Neural progenitor cell (in vitro differentiated cells): ENCODE data around the gene TSC2.

Source experiments
- EZH2 ChIP-seq: fragments of 200-600 bp; sonication (generic); IDR thresholded peaks from 2 replicates; pipeline ENCODE4 v1.6.1; 2017; ENCODE audit warnings: antibody characterized with exemption, mild to moderate bottlenecking, moderate library complexity
- EZH2phosphoT487 ChIP-seq: fragments of 200-600 bp; sonication (generic); IDR thresholded peaks from 2 replicates; pipeline ENCODE4 v1.6.1; 2017; ENCODE audit warnings: antibody characterized with exemption
- TF ChIP-seq, protein P1 (sequence below): fragments of 200-600 bp; sonication (generic); IDR thresholded peaks from 2 replicates; pipeline ENCODE4 v1.5.1; 2017; ENCODE audit warnings: antibody characterized with exemption, mild to moderate bottlenecking

DNA sequence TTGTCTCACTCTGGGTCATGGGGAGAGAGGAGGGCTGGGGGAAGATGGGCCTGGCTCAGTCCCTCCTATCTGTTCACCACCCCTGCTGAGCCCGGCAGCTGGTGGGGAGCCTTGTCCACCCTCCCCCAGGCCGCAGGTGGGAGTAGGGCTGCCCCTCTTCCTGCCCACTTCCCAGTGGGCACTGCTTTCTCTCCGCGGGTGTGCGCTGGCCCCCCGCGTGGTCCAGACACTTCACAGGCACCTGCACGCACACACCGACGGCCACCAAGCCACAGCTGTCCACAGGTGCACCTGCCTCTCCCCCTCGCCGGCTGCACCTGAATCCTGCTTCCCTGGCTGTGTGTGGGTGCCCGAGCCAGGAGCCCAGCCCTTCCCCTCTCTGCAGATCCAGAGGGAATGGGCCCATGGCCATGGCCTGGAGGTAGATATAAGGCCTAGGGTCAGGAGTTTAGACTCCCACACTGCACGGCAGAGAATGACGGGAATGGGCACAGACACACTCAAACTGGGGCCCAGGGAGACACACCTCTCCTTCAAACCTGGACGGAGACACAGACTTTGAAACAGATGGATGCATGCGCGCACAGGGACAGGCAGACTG, 19.1 kb upstream of the TSC2 start:
- TF ChIP-seq, protein P1, sequence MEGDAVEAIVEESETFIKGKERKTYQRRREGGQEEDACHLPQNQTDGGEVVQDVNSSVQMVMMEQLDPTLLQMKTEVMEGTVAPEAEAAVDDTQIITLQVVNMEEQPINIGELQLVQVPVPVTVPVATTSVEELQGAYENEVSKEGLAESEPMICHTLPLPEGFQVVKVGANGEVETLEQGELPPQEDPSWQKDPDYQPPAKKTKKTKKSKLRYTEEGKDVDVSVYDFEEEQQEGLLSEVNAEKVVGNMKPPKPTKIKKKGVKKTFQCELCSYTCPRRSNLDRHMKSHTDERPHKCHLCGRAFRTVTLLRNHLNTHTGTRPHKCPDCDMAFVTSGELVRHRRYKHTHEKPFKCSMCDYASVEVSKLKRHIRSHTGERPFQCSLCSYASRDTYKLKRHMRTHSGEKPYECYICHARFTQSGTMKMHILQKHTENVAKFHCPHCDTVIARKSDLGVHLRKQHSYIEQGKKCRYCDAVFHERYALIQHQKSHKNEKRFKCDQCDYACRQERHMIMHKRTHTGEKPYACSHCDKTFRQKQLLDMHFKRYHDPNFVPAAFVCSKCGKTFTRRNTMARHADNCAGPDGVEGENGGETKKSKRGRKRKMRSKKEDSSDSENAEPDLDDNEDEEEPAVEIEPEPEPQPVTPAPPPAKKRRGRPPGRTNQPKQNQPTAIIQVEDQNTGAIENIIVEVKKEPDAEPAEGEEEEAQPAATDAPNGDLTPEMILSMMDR: no peak
- TF ChIP-seq EZH2phosphoT487 (no peak), EZH2 (no peak)
